Choroid plexus epithelial cell (primary cell): ENCODE measurements around the gene CHST11.

Experiments used
- DNase-seq: peaks from one replicate; pipeline ENCODE4 v3.0.0-alpha.2; 2010; ENCODE audit warnings: low read depth
- H3K4me3 ChIP-seq: 2 replicates; pipeline ENCODE4 v1.5.1; 2011; ENCODE audit warnings: low read depth, mild to moderate bottlenecking, control low read depth, low read length, moderate library complexity
- TF ChIP-seq, protein P1 (sequence below): conservative IDR thresholded peaks from 2 replicates; pipeline ENCODE4 v1.5.1; 2011; ENCODE audit warnings: low read depth, mild to moderate bottlenecking, control low read depth, inconsistent platforms, low read length, moderate library complexity

CHST11 gene

DNA sequence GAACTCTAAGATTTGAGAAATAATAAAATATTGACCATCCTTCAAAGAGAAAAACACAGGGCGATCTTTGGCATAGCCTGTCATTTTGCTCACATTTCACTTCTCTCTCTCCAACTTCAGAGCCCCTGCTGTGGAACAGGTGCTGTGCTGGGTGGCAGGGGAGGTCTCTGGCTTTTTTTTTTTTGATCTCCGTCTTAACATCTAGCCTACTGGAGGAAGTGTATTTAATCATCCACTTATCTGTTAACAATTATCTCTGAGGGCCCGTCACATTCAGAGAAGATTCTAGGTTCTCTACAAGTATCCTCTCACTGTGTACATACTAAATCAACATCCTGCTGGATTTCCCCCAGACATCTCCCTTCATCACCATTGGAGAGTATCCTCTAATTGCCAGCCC is 34.1 kb downstream of the CHST11 start:
- DNase-seq, result no peak
- TF ChIP-seq, protein P1, sequence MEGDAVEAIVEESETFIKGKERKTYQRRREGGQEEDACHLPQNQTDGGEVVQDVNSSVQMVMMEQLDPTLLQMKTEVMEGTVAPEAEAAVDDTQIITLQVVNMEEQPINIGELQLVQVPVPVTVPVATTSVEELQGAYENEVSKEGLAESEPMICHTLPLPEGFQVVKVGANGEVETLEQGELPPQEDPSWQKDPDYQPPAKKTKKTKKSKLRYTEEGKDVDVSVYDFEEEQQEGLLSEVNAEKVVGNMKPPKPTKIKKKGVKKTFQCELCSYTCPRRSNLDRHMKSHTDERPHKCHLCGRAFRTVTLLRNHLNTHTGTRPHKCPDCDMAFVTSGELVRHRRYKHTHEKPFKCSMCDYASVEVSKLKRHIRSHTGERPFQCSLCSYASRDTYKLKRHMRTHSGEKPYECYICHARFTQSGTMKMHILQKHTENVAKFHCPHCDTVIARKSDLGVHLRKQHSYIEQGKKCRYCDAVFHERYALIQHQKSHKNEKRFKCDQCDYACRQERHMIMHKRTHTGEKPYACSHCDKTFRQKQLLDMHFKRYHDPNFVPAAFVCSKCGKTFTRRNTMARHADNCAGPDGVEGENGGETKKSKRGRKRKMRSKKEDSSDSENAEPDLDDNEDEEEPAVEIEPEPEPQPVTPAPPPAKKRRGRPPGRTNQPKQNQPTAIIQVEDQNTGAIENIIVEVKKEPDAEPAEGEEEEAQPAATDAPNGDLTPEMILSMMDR, result no peak
- H3K4me3 ChIP-seq, result no peak overlapping the region

DNA sequence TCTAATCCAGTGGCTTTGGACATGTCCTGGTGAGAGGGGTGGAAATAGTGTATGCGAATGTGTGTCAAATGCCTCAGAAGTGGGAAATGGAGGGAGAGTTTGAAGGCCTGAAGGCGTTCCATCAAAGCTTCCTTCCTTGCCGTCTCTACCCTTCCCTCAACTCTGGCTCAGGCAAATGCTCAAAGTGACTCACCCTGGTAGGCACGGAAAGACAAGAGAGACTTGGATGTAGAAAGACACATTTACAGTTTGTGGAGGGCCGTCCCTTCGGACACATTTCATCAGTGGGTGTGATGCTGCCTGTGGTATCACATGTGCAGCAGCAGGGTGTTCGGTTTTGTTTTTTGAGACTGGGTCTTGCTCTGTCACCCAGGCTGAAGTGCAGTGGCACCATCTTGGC is 36.7 kb downstream of the CHST11 start:
- TF ChIP-seq, protein P1, result no peak
- DNase-seq, result no peak
- H3K4me3 ChIP-seq, result no peak overlapping the region

DNA sequence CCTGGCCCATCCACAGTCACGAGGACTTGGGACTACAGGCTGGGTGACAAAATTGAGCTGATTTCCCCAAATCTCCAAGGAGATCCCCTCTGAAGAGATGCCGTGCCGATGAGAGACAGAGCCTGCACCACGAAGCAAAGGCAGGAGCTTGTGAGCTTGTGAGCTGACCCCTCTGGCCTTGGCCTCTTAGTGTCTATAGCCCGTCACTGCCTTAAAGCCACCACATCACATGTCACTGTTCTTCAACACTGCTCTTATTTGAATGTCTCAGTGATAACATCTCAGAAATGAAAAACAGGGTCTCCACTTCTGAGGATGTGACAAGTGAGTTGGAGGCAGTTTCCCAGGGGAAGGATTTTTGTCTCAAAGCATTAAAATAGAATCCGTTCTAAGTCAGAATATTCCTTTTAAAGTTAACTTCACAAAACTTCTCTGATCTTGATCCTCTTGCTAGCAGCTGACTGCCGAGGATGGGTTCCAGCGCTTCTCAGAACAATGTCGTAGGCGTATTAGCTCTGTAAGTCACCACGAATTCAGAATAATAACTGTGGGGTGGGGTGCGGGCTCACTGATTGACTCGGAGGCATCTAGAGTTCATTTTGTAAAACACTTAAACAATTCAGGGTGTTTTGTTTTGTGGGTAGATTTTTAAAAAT is 37.5 kb downstream of the CHST11 start:
- DNase-seq, result peak; percentile 67
- TF ChIP-seq, protein P1, result no peak
- no peak overlapping the region for H3K4me3 ChIP-seq

DNA sequence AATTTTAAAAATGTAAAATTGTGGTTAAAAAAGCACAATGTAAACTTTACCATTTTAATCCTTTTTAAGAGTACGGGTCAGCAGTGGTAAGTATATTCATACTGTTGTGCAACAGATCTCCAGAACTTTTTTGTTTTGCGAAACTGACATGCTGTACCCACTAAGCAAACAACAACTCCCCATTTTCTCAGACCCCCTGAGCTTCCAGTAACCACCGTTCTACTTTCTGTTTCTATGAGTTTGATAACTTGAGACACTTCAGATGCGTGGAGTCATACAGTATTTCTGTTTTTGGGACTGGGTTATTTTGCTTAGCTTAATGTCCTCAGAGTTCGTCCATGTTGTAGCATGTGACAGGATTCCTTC is 38.0 kb downstream of the CHST11 start:
- TF ChIP-seq, protein P1, result no peak
- peak; percentile 80 for DNase-seq
- peak overlapping the region; percentile 2 for H3K4me3 ChIP-seq

DNA sequence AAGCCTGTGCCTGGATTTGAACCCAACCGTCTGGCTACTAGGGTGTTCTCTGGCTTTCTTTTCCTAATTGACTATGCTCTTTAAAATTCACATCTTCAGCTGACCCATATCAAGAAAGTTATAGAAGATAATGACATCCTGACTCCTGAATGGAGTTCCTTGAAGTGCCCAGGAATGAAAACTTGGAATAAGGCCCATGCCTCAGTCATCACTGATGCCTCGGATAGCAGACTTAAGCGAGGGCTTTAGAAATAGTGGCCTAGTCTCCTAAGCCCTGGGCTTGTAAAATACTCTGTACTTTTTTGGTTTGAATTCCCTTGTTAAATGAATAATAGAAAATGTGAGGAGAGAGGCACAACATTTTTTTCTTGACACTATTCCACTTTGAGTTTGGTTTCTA is 39.0 kb downstream of the CHST11 start:
- TF ChIP-seq, protein P1, result no peak
- H3K4me3 ChIP-seq, result no peak overlapping the region
- no peak for DNase-seq

DNA sequence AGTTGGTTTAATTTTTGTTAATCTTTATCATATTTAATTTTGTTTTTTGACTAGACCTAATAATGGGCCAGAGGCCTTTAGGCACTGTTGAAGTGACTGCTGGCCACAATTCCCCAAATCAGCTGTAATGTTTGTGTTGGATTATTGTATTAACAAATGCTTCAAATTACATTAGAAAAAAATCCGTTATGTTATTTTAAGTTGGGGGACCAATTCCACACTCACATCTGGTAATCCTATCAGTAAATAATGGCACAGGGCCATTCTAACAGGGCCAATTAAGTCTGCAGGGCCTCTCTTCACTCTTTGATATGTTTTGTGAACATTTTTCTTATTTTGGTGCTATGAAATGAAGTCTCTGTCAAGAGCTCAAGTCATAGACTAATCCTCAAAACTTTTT is 39.6 kb downstream of the CHST11 start:
- DNase-seq, result peak; percentile 20
- H3K4me3 ChIP-seq, result no peak overlapping the region
- TF ChIP-seq, protein P1, result no peak

DNA sequence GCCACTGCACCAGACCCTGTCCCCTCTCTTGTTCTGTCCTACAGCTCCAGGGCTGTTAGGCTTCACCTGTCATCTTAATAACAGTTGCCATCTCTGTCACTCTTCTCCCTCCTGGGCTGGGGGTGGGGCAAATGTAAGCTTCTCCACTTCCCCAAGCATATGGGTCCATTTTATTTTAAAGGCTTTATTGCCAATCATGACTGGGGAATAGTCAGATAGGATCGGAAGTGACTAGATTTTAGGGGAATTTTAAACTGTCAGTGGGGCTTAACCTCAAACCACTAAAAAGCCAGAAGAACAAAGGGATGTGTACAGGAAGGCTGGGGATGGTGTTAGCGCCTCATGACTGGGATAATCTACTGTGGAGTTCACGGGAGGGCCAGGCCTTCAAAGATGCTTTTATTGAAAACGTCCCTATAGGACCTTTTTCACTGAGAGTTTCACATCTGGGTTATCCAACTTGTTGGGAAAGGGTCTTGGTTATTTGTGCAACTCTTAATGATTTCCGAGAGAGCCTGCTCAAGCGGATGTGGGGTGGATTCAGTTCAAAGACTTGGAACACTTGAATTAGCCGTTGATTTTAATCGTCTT is 41.6 kb downstream of the CHST11 start:
- TF ChIP-seq, protein P1, result no peak
- no peak for DNase-seq
- no peak overlapping the region for H3K4me3 ChIP-seq
